HS-27A (cell line): ENCODE data around the gene ITGB8.

Source experiments
- DNase-seq: peaks from one replicate; pipeline ENCODE4 v3.0.0-alpha.2; 2012; ENCODE audit warnings: low read depth, missing footprints

ITGB8 gene

GRCh38 chr7:20464891-20465290 lies 134.2 kb downstream of the ITGB8 start:
- DNase-seq = no peak
